Prostate gland (tissue), 2 donors: Measurements from ENCODE around the gene PIK3CD. TPM values are rescaled to one million over a fixed set of nuclear protein-coding genes. Genes with fewer than 3 reads are reported as not detected.

ENCODE experiments used
- DNase-seq: peaks from one replicate; pipeline ENCODE4 v3.0.0-alpha.2; 2019; ENCODE audit warnings: low spot score
- H3K27ac ChIP-seq, 2 donors: fragments of 200-600 bp; sonication (generic); 2 replicates each; pipeline ENCODE4 v1.5.1; 2017 to 2019
- H3K27me3 ChIP-seq: fragments of 200-600 bp; sonication (generic); replicated peaks from 2 replicates; pipeline ENCODE4 v1.5.1; 2019; ENCODE audit not compliant: insufficient read depth
- H3K36me3 ChIP-seq, 2 donors: fragments of 200-600 bp; sonication (generic); 1 replicate in 1 of 2; 2 replicates in 1 of 2; pipeline versions ENCODE4 v1.5.1 to v1.8.1; 2017 to 2019
- H3K4me1 ChIP-seq: fragments of 200-600 bp; sonication (generic); replicated peaks from 2 replicates; pipeline ENCODE4 v1.5.1; 2019
- H3K4me3 ChIP-seq, 2 donors: fragments of 200-600 bp; sonication (generic); 2 replicates each; pipeline ENCODE4 v1.5.1; 2017 to 2019
- H3K9me3 ChIP-seq: fragments of 200-600 bp; sonication (generic); 2 replicates; pipeline ENCODE4 v1.5.1; 2017
- CTCF ChIP-seq, 4 experiments: fragments of 200-600 bp in 2 of 4; fragments of 450-650 bp in 2 of 4; sonication (generic) in 2 of 4; IDR thresholded peaks; 1 replicate in 3 of 4; 2 replicates in 1 of 4; pipeline ENCODE4 v1.5.1; 2016 to 2019; ENCODE audit warnings: antibody characterized with exemption in 4 of 4, mild to moderate bottlenecking in 2 of 4, moderate library complexity in 2 of 4
- POLR2A ChIP-seq: fragments of 450-650 bp; IDR thresholded peaks from one replicate; pipeline ENCODE4 v1.6.1; 2016; ENCODE audit warnings: antibody characterized with exemption, mild to moderate bottlenecking
- POLR2AphosphoS5 ChIP-seq: sonication (generic); formaldehyde crosslinking; IDR thresholded peaks from one replicate; pipeline ENCODE4 v1.6.1; 2017; ENCODE audit warnings: antibody characterized with exemption
- WGBS: methylation state at CpG from one replicate; pipeline ENCODE4 v1.1.5; 2018; 5-methylcytosine and 5-hydroxymethylcytosine counted together
- intact Hi-C: fragments of 100-400 bp; cut with DNase I; formaldehyde crosslinking; loops from one replicate; pipeline ENCODE4 v1.14.2; 2022
- total RNA-seq, 2 donors: library from RNA; depleted of rRNA; stranded (reverse); fragments of >200 nt; gene quantifications; one replicate each; pipeline ENCODE4 v1.1.0, GENCODE V29; 2016

PIK3CD gene
- total RNA-seq, 2 donors from 2014 or later = 5.3 to 12.9 TPM

GRCh38 chr1:9726905-9727595 lies 75.5 kb downstream of the PIK3CD start:
- WGBS = 59% methylated on average over 25 of the region's 25 CpGs
- H3K9me3 ChIP-seq = no peaks in the 10 kb centered on the region
- H3K4me1 ChIP-seq = no peaks in the 10 kb centered on the region
- H3K27ac ChIP-seq = no peak overlapping the region
- intact Hi-C loops = no loop called here
- no peaks in the 10 kb centered on the region for H3K27me3 ChIP-seq
- H3K36me3 ChIP-seq = peaks cover 18 to 24% of the 10 kb centered on the region in 2 donors
- no peak for DNase-seq
- no peak for TF ChIP-seq POLR2AphosphoS5
- no peak for TF ChIP-seq CTCF (IDR thresholded peaks at IDR 0.05)
- no peak for TF ChIP-seq POLR2A
- no peak overlapping the region for H3K4me3 ChIP-seq

GRCh38 chr1:9728451-9729295 lies 77.1 kb downstream of the PIK3CD start:
- DNase-seq = no peak
- H3K27me3 ChIP-seq = no peaks in the 10 kb centered on the region
- intact Hi-C loops = no loop called here
- H3K4me3 ChIP-seq = no peak overlapping the region
- no peaks in the 10 kb centered on the region for H3K4me1 ChIP-seq
- no peak overlapping the region for H3K27ac ChIP-seq
- H3K9me3 ChIP-seq = no peaks in the 10 kb centered on the region
- TF ChIP-seq POLR2AphosphoS5 (no peak), POLR2A (no peak), CTCF (IDR thresholded peaks at IDR 0.05) (no peak)
- WGBS = 89% methylated on average over 31 of the region's 33 CpGs
- peaks cover 28 to 33% of the 10 kb centered on the region in 2 donors for H3K36me3 ChIP-seq

- no peaks in the 10 kb centered on the region for H3K9me3 ChIP-seq
- DNase-seq = no peak
- 88% methylated on average over 12 of the region's 12 CpGs for WGBS
- TF ChIP-seq POLR2A (no peak), POLR2AphosphoS5 (no peak), CTCF (IDR thresholded peaks at IDR 0.05) (no peak)
- H3K27me3 ChIP-seq = no peaks in the 10 kb centered on the region
- H3K4me3 ChIP-seq = no peak overlapping the region
- no peaks in the 10 kb centered on the region for H3K4me1 ChIP-seq
- H3K36me3 ChIP-seq = peaks cover 34 to 40% of the 10 kb centered on the region in 2 donors
- no peak overlapping the region for H3K27ac ChIP-seq
- intact Hi-C loops = no loop called here
Measured at GRCh38 chr1:9729523-9729922, 78.0 kb downstream of the PIK3CD start.

- DNase-seq = no peak
- Histone ChIP-seq H3K4me1 (no peaks in the 10 kb centered on the region), H3K4me3 (no peak overlapping the region), H3K27me3 (no peaks in the 10 kb centered on the region), H3K9me3 (no peaks in the 10 kb centered on the region), H3K27ac (no peak overlapping the region), H3K36me3 (peaks cover 40 to 48% of the 10 kb centered on the region in 2 donors)
- TF ChIP-seq POLR2A (no peak), CTCF (IDR thresholded peaks at IDR 0.05) (no peak), POLR2AphosphoS5 (no peak)
- 79% methylated on average over 45 of the region's 45 CpGs for WGBS
- intact Hi-C loops = no loop called here
Measured at GRCh38 chr1:9730096-9730901, 78.8 kb downstream of the PIK3CD start.
